HepG2 (cell line): Measurements from ENCODE around the gene TMTC4. TPM values are rescaled to one million over a fixed set of nuclear protein-coding genes. Genes with fewer than 3 reads are reported as not detected.
"Not testable (repeated sequence)": the region's sequence is repeated elsewhere in the genome, so short reads cannot be mapped to it uniquely, and the experiment has no call there.

ENCODE experiments used
- ATAC-seq: fragments of 200-7000 bp; cut with Tn5 transposase; 3 replicates; pipeline ENCODE4 v1.9.1; 2020; ENCODE audit warnings: mild to moderate bottlenecking, moderate library complexity
- BruUV-seq: library from RNA; stranded (reverse); fragments of 400-500 nt; replicated peaks from 2 replicates; lab custom pipeline; 2021; lab: Mats Ljungman, UMichigan
- CTCF ChIA-PET: fragments of 300-600 bp; formaldehyde crosslinking; extraction: SDS; loops from one replicate; lab custom pipeline; 2021; ENCODE audit warnings: low total read pairs, inconsistent platforms, low intra/inter-chr PET ratio; lab: Yijun Ruan, JAX
- POLR2A ChIA-PET: fragments of 350-600 bp; sonication (Branson Sonifier 250); formaldehyde crosslinking; loops from one replicate; lab custom pipeline; 2020; ENCODE audit warnings: antibody characterized with exemption, inconsistent platforms; lab: Yijun Ruan, JAX
- DNase-seq: peaks from one replicate; pipeline ENCODE4 v3.0.0-alpha.2; 2015; ENCODE audit warnings: low spot score
- FAIRE-seq: peaks from 3 replicates; lab custom pipeline; 2011; peaks lifted over from hg19 to GRCh38; lab: Jason Lieb, UNC
- H2AFZ ChIP-seq: one replicate; pipeline ENCODE4 v1.6.1; 2011; ENCODE audit warnings: low read length, inconsistent platforms
- H3K27ac ChIP-seq: fragments of 300-600 bp; 3 replicates; pipeline ENCODE4 v1.8.0; 2011; ENCODE audit warnings: mixed run types, mild to moderate bottlenecking, mixed read lengths, low read length, inconsistent platforms; ENCODE audit not compliant: insufficient read depth; ENCODE audit errors: extremely low read length
- H3K27me3 ChIP-seq, 2 experiments: fragments of 200-600 bp in 1 of 2; 2 replicates in 1 of 2; 3 replicates in 1 of 2; pipeline versions ENCODE4 v1.6.0 to v1.8.0; 2011; ENCODE audit warnings: low read length in 2 of 2, mild to moderate bottlenecking in 2 of 2, moderate library complexity in 2 of 2, inconsistent platforms in 1 of 2; ENCODE audit not compliant: insufficient read depth in 2 of 2, control insufficient read depth in 1 of 2
- H3K36me3 ChIP-seq, 2 experiments: fragments of 200-600 bp in 1 of 2; replicated peaks in 1 of 2; 2 replicates in 1 of 2; 3 replicates in 1 of 2; pipeline versions ENCODE4 v1.5.1 to v1.8.0; 2011; ENCODE audit warnings: low read length in 2 of 2, inconsistent platforms in 1 of 2; ENCODE audit not compliant: insufficient read depth in 2 of 2, control insufficient read depth in 1 of 2
- H3K4me1 ChIP-seq: 2 replicates; pipeline ENCODE4 v1.5.1; 2012; ENCODE audit warnings: low read length, inconsistent platforms; ENCODE audit not compliant: insufficient read depth
- H3K4me2 ChIP-seq: 2 replicates; pipeline ENCODE4 v1.6.0; 2011; ENCODE audit warnings: low read depth, low read length, inconsistent platforms
- H3K4me3 ChIP-seq, 3 experiments: fragments of 200-600 bp in 1 of 3; sonication (generic), shearing (Covaris generic) in 1 of 3; replicated peaks in 1 of 3; 2 replicates each; pipeline ENCODE4 v1.5.1; 2011 to 2016; ENCODE audit warnings: low read length in 3 of 3, inconsistent platforms in 2 of 3, low read depth in 2 of 3, mild to moderate bottlenecking in 2 of 3, control low read depth in 1 of 3, mixed read lengths in 1 of 3; ENCODE audit not compliant: insufficient read depth in 1 of 3
- H3K79me2 ChIP-seq: one replicate; pipeline ENCODE4 v1.6.1; 2011; ENCODE audit warnings: low read length, inconsistent platforms; ENCODE audit not compliant: insufficient read depth
- H3K9ac ChIP-seq: 2 replicates; pipeline ENCODE4 v1.6.0; 2011; ENCODE audit warnings: mild to moderate bottlenecking, low read depth, low read length, inconsistent platforms; ENCODE audit not compliant: insufficient read depth
- H3K9me3 ChIP-seq: 2 replicates; pipeline ENCODE4 v1.5.1; 2012; ENCODE audit warnings: mild to moderate bottlenecking, low read length
- H4K20me1 ChIP-seq: 2 replicates; pipeline ENCODE4 v1.6.0; 2011; ENCODE audit warnings: inconsistent platforms, mild to moderate bottlenecking, low read length, moderate library complexity; ENCODE audit not compliant: insufficient read depth
- CCAR2 ChIP-seq: fragments of 200-400 bp; formaldehyde crosslinking; optimal IDR thresholded peaks from 2 replicates; pipeline ENCODE3; 2018; ENCODE audit warnings: low read depth, mild to moderate bottlenecking, low read length, moderate library complexity
- GABPB1 ChIP-seq: IDR thresholded peaks from 2 replicates; pipeline ENCODE4 v1.6.1; 2016; ENCODE audit warnings: mild to moderate bottlenecking, missing genetic modification reagents, moderate library complexity, missing compliant biosample characterization
- NFYC ChIP-seq: IDR thresholded peaks from 2 replicates; pipeline ENCODE4 v1.6.1; 2016; ENCODE audit warnings: missing genetic modification reagents, missing compliant biosample characterization
- PPARG ChIP-seq: conservative IDR thresholded peaks from 2 replicates; pipeline ENCODE4 v1.6.1; 2016; ENCODE audit warnings: missing biosample characterization, missing genetic modification reagents
- SALL1 ChIP-seq: sonication (generic); formaldehyde crosslinking; IDR thresholded peaks from 2 replicates; pipeline ENCODE4 v1.8.0; 2022; ENCODE audit warnings: mild to moderate bottlenecking, missing genetic modification reagents
- SOX6 ChIP-seq, 2 experiments: fragments of 450-650 bp in 1 of 2; sonication (generic) in 1 of 2; formaldehyde crosslinking in 1 of 2; IDR thresholded peaks; 2 replicates each; pipeline versions ENCODE4 v1.4.0 to v1.6.1; 2017 to 2020; ENCODE audit warnings: antibody characterized with exemption in 1 of 2, mild to moderate bottlenecking in 1 of 2, missing genetic modification reagents in 1 of 2
- ZNF792 ChIP-seq: IDR thresholded peaks from 2 replicates; pipeline ENCODE4 v1.6.1; 2016
- ZSCAN31 ChIP-seq: sonication (generic); formaldehyde crosslinking; IDR thresholded peaks from 2 replicates; pipeline ENCODE4 v1.5.0; 2020; ENCODE audit warnings: low read depth, mild to moderate bottlenecking, missing genetic modification reagents
- WGBS: methylation state at CpG from one replicate; pipeline ENCODE4 v1.1.6; 2017; ENCODE audit warnings: low lambda C conversion rate; 5-methylcytosine and 5-hydroxymethylcytosine counted together
- in situ Hi-C: cut with HindIII; loops from 2 replicates; pipeline ENCODE4 v1.10.0; 2017; ENCODE audit warnings: low pct_unique_long_range_greater_than_20kb; ENCODE audit not compliant: extremely low pct_ligation_motif_present
- intact Hi-C: fragments of 100-400 bp; cut with micrococcal nuclease; formaldehyde crosslinking; loops from one replicate; pipeline ENCODE4 v1.10.0; 2022; ENCODE audit not compliant: unreplicated experiment
- polyA plus RNA-seq, 8 experiments: library from polyadenylated mRNA; depleted of rRNA in 3 of 8; stranded (reverse) in 7 of 8; unstranded in 1 of 8; fragments of >200 nt; fragmentation: Illumina TruSeq in 4 of 8; extraction: Trizol in 4 of 8; gene quantifications; 2 replicates each; pipeline versions ENCODE4 v1.2.1 to v1.2.3, GENCODE V29; 2011 to 2016; ENCODE audit warnings: low read depth in 4 of 8, missing spikeins in 1 of 8, mixed read lengths in 1 of 8; ENCODE audit not compliant: insufficient read depth in 1 of 8
- total RNA-seq, 5 experiments: library from RNA; depleted of rRNA; stranded (reverse); fragments of >200 nt; fragmentation: Illumina TruSeq; extraction: Trizol; gene quantifications; 2 replicates each; pipeline ENCODE4 v1.2.3, GENCODE V29; 2016; ENCODE audit warnings: low read depth in 1 of 5
- TF ChIP-seq, protein P1 (sequence below): sonication (generic); formaldehyde crosslinking; IDR thresholded peaks from 2 replicates; pipeline ENCODE4 v1.8.1; 2023; ENCODE audit warnings: missing genetic modification reagents, inconsistent platforms, borderline replicate concordance
- TF ChIP-seq, protein P2 (sequence below), 2 experiments: sonication (generic) in 1 of 2; formaldehyde crosslinking in 1 of 2; IDR thresholded peaks; 2 replicates each; pipeline versions ENCODE4 v1.4.0 to v1.6.1; 2016 to 2020; ENCODE audit warnings: borderline replicate concordance in 1 of 2, low read depth in 1 of 2, mild to moderate bottlenecking in 1 of 2, missing genetic modification reagents in 1 of 2
- TF ChIP-seq, protein P3 (sequence below): sonication (generic); formaldehyde crosslinking; conservative IDR thresholded peaks from 2 replicates; pipeline ENCODE4 v1.5.0; 2020; ENCODE audit warnings: missing genetic modification reagents

Gene TMTC4
- total and polyA plus RNA-seq, 2 of the 13 experiments (the other 11 are each of a cell fraction or from before 2014, with no cell fraction given): 16.0 to 22.6 TPM

DNA sequence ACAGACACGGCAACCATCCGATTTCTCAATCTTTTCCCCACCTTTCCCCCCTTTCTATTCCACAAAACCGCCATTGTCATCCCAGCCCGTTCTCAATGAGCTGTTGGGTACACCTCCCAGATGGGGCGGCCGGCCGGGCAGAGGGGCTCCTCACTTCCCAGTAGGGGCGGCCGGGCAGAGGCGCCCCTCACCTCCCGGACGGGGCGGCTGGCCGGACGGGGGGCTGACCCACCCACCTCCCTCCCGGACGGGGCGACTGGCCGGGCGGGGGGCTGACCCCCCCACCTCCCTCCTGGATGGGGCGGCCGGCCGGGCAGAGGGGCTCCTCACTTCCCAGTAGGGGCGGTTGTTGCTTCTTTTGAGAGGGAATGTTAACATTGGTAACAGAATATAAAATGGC is 55.7 kb downstream of the TMTC4 start:
- CTCF ChIA-PET, H3K36me3 ChIP-seq, H3K4me1 ChIP-seq, POLR2A ChIA-PET, H3K27ac ChIP-seq, H2AFZ ChIP-seq, DNase-seq, H4K20me1 ChIP-seq, in situ Hi-C loops, H3K79me2 ChIP-seq, H3K9ac ChIP-seq, intact Hi-C loops, ATAC-seq, H3K4me2 ChIP-seq, H3K4me3 ChIP-seq, BruUV-seq, H3K27me3 ChIP-seq, H3K9me3 ChIP-seq, FAIRE-seq: not testable (repeated sequence)
- WGBS: 93% methylated on average over 7 of the region's 24 CpGs

DNA sequence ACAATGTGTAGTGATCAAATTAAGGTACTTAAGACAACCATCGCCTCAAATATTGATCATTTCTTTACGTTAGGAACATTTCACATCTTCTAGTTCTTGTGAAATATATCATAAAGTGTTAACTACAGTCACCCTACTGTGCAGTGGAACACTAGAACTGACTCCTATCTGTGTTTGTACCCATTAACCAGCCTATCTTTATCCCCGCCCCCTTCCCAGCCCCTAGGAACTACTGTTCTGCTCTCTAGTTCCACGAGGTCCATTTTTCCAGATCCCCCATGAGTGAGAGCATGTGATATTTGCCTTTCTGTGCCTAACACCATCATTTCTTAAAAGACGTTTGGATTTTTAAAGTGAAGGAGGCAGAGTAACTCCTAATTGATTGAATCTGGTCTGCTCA is 61.6 kb downstream of the TMTC4 start:
- no TSS peak for BruUV-seq
- H3K4me1 ChIP-seq: peaks cover 5% of the 10 kb centered on the region; the same call in 1 of the 2 replicates
- no peaks in the 10 kb centered on the region for H3K9me3 ChIP-seq
- no peaks in the 10 kb centered on the region for H3K27me3 ChIP-seq
- no peak overlapping the region for H3K9ac ChIP-seq
- ATAC-seq (no peak), DNase-seq (no peak), FAIRE-seq (no peak)
- H3K27ac ChIP-seq: no peak overlapping the region
- in situ Hi-C loops: no loop called here
- H3K36me3 ChIP-seq: 0 out of 5 replicates have a peak, but pooled peaks cover 0 to 6% of the 10 kb centered on the region in 2 experiments
- H3K4me2 ChIP-seq: no peak overlapping the region
- POLR2A ChIA-PET: no interaction called here
- CTCF ChIA-PET: no interaction called here
- H3K79me2 ChIP-seq: no peaks in the 10 kb centered on the region
- intact Hi-C loops: no loop called here
- WGBS: 86% methylated on average over 5 of the region's 5 CpGs
- H4K20me1 ChIP-seq: no peaks in the 10 kb centered on the region
- no peak overlapping the region for H2AFZ ChIP-seq
- no peak overlapping the region for H3K4me3 ChIP-seq
- TF ChIP-seq SOX6 (IDR thresholded peaks at IDR 0.05) (no peak), SOX6 (CRISPR knock-in tag; IDR thresholded peaks at IDR 0.05) (no peak), NFYC (CRISPR knock-in tag) (no peak), ZNF792 (CRISPR knock-in tag) (no peak), GABPB1 (no peak), CCAR2 (no peak), ZSCAN31 (CRISPR knock-in tag) (no peak), SALL1 (CRISPR knock-in tag) (no peak), PPARG (CRISPR knock-in tag) (no peak)
- TF ChIP-seq, protein P1, sequence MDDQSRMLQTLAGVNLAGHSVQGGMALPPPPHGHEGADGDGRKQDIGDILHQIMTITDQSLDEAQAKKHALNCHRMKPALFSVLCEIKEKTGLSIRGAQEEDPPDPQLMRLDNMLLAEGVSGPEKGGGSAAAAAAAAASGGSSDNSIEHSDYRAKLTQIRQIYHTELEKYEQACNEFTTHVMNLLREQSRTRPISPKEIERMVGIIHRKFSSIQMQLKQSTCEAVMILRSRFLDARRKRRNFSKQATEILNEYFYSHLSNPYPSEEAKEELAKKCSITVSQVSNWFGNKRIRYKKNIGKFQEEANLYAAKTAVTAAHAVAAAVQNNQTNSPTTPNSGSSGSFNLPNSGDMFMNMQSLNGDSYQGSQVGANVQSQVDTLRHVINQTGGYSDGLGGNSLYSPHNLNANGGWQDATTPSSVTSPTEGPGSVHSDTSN: no peak
- TF ChIP-seq, protein P2, sequence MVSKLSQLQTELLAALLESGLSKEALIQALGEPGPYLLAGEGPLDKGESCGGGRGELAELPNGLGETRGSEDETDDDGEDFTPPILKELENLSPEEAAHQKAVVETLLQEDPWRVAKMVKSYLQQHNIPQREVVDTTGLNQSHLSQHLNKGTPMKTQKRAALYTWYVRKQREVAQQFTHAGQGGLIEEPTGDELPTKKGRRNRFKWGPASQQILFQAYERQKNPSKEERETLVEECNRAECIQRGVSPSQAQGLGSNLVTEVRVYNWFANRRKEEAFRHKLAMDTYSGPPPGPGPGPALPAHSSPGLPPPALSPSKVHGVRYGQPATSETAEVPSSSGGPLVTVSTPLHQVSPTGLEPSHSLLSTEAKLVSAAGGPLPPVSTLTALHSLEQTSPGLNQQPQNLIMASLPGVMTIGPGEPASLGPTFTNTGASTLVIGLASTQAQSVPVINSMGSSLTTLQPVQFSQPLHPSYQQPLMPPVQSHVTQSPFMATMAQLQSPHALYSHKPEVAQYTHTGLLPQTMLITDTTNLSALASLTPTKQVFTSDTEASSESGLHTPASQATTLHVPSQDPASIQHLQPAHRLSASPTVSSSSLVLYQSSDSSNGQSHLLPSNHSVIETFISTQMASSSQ (IDR thresholded peaks at IDR 0.05; ENCODE audit: low read depth): no peak
- TF ChIP-seq, protein P2 (CRISPR knock-in tag; IDR thresholded peaks at IDR 0.05; ENCODE audit: borderline replicate concordance): no peak
- TF ChIP-seq, protein P3, sequence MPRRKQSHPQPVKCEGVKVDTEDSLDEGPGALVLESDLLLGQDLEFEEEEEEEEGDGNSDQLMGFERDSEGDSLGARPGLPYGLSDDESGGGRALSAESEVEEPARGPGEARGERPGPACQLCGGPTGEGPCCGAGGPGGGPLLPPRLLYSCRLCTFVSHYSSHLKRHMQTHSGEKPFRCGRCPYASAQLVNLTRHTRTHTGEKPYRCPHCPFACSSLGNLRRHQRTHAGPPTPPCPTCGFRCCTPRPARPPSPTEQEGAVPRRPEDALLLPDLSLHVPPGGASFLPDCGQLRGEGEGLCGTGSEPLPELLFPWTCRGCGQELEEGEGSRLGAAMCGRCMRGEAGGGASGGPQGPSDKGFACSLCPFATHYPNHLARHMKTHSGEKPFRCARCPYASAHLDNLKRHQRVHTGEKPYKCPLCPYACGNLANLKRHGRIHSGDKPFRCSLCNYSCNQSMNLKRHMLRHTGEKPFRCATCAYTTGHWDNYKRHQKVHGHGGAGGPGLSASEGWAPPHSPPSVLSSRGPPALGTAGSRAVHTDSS (CRISPR knock-in tag): no peak
